ENCODE results near the gene TRNT1. TPM values are rescaled to one million over a fixed set of nuclear protein-coding genes. Genes with fewer than 3 reads are reported as not detected.

The TRNT1 gene
- total RNA-seq, 1 experiment from 2014 or later, result 21.4 TPM

GRCh38 chr3:3189102-3189727 is 62.5 kb downstream of the TRNT1 start:
- Histone ChIP-seq H3K27me3 (ENCODE audit: insufficient read depth, low read length) (peaks cover 10% of the 10 kb centered on the region; the same call in 1 of the 2 replicates), H3K9me2 (ENCODE audit: insufficient read depth) (no peaks in the 10 kb centered on the region), H3K9ac (ENCODE audit: low read length) (no peak overlapping the region), H3K4me2 (ENCODE audit: low read length) (no peak overlapping the region), H3K79me2 (ENCODE audit: insufficient read depth, low read length) (no peaks in the 10 kb centered on the region), H4K20me1 (ENCODE audit: insufficient read depth) (no peaks in the 10 kb centered on the region), H3K27ac (ENCODE audit: low read depth, low read length) (no peak overlapping the region), H2AFZ (ENCODE audit: low read depth, low read length, poor library complexity, severe bottlenecking) (no peak overlapping the region), H3K36me3 (ENCODE audit: control insufficient read depth in 1 of 2, insufficient read depth in 2 of 2, low read length in 2 of 2) (no peaks in the 10 kb centered on the region), H3K9me3 (ENCODE audit: control insufficient read depth in 1 of 2, insufficient read depth in 1 of 2, low read depth in 1 of 2, low read length in 2 of 2) (no peaks in the 10 kb centered on the region), H3K4me3 (replicated peaks in 1 of 2; ENCODE audit: low read depth in 1 of 2, low read length in 2 of 2) (no peak overlapping the region), H3K4me1 (ENCODE audit: control insufficient read depth in 1 of 2, insufficient read depth in 2 of 2, low read length in 2 of 2) (no peaks in the 10 kb centered on the region)
- intact Hi-C loops (cut with micrococcal nuclease), result no loop called here
- RAD21 ChIA-PET (ENCODE audit: low non-redundant PET in 1 of 2, low total read pairs in 2 of 2, uncharacterized antibody in 2 of 2, unreplicated experiment in 2 of 2), result no interaction called here
- TF ChIP-seq EZH2phosphoT487 (IDR thresholded peaks at IDR 0.05; ENCODE audit: borderline replicate concordance) (no peak), CEBPB (IDR thresholded peaks at IDR 0.05; ENCODE audit: low read depth) (no peak), FOSL1 (IDR thresholded peaks at IDR 0.05; ENCODE audit: low read depth) (no peak), EZH2 (IDR thresholded peaks at IDR 0.05) (no peak), POLR2A (IDR thresholded peaks at IDR 0.05; ENCODE audit: borderline replicate concordance, extremely low read depth, insufficient read depth, insufficient read length) (no peak), YY1 (IDR thresholded peaks at IDR 0.05; ENCODE audit: extremely low read depth, insufficient replicate concordance, low read depth, low read length) (no peak), SRF (IDR thresholded peaks at IDR 0.05; ENCODE audit: low read depth) (no peak), POLR2AphosphoS5 (IDR thresholded peaks at IDR 0.05; ENCODE audit: low read depth, low read length) (no peak), ATF3 (IDR thresholded peaks at IDR 0.05) (no peak), REST (IDR thresholded peaks at IDR 0.05; ENCODE audit: low read depth) (no peak), ZBTB33 (IDR thresholded peaks at IDR 0.05; ENCODE audit: extremely low read depth, insufficient replicate concordance, low read length) (no peak)
- ATAC-seq (no peak), DNase-seq (ENCODE audit: low read depth, low spot score) (no peak)
- POLR2A ChIA-PET, result no interaction called here
- BruUV-seq (replicated peaks), result no TSS peak
- CTCF ChIA-PET, result no interaction called here
